SK-N-SH (cell line): ENCODE measurements around the gene MARCHF3. TPM values are rescaled to one million over a fixed set of nuclear protein-coding genes. Genes with fewer than 3 reads are reported as not detected.
A peak's percentile ranks its signal among the peaks of the same experiment; 100 is the strongest.

Source experiments
- CTCF ChIA-PET: fragments of 300-600, 350-600 bp; formaldehyde crosslinking; extraction: SDS; loops from one replicate; lab custom pipeline; 2021; lab: Yijun Ruan, JAX
- POLR2A ChIA-PET: fragments of 350-600 bp; sonication (Branson Sonifier 250); formaldehyde crosslinking; extraction: SDS; loops from one replicate; lab custom pipeline; 2020; ENCODE audit warnings: antibody characterized with exemption, inconsistent platforms; lab: Yijun Ruan, JAX
- DNase-seq: peaks from one replicate; pipeline ENCODE4 v3.0.0; 2012
- H2AFZ ChIP-seq: fragments of 200-600 bp; sonication (generic); 2 replicates; pipeline ENCODE4 v1.8.1; 2016; ENCODE audit warnings: antibody characterized with exemption, mild to moderate bottlenecking, low read depth
- H3F3A ChIP-seq: fragments of 200-600 bp; sonication (generic); replicated peaks from 2 replicates; pipeline ENCODE3; 2016; ENCODE audit warnings: antibody characterized with exemption, mild to moderate bottlenecking; ENCODE audit not compliant: insufficient read depth
- H3K27ac ChIP-seq, 2 experiments: fragments of 200-500 bp in 1 of 2; fragments of 200-600 bp in 1 of 2; sonication (Bioruptor generic) in 1 of 2; sonication (generic), shearing (Covaris generic) in 1 of 2; 2 replicates each; pipeline versions ENCODE4 v1.5.1 to v1.6.1; 2014 to 2016; ENCODE audit warnings: low read depth in 2 of 2, inconsistent platforms in 1 of 2, low read length in 1 of 2, mild to moderate bottlenecking in 1 of 2, mixed read lengths in 1 of 2
- H3K27me3 ChIP-seq: fragments of 200-600 bp; sonication (generic), shearing (Covaris generic); 2 replicates; pipeline ENCODE4 v1.6.1; 2016; ENCODE audit warnings: mixed run types; ENCODE audit not compliant: insufficient read depth
- H3K36me3 ChIP-seq, 2 experiments: fragments of 200-500 bp in 1 of 2; fragments of 200-600 bp in 1 of 2; sonication (Bioruptor generic) in 1 of 2; sonication (generic) in 1 of 2; replicated peaks in 1 of 2; 2 replicates each; pipeline versions ENCODE3 to v1.5.1; 2014 to 2016; ENCODE audit warnings: low read length in 1 of 2, mild to moderate bottlenecking in 1 of 2; ENCODE audit not compliant: insufficient read depth in 2 of 2, control insufficient read depth in 1 of 2
- H3K4me1 ChIP-seq, 2 experiments: fragments of 200-500 bp in 1 of 2; fragments of 200-600 bp in 1 of 2; sonication (Bioruptor generic) in 1 of 2; sonication (generic), shearing (Covaris generic) in 1 of 2; 2 replicates each; pipeline versions ENCODE4 v1.5.1 to v1.6.1; 2014 to 2016; ENCODE audit warnings: low read depth in 1 of 2, low read length in 1 of 2, mixed run types in 1 of 2; ENCODE audit not compliant: insufficient read depth in 2 of 2, control insufficient read depth in 1 of 2
- H3K4me2 ChIP-seq: fragments of 200-600 bp; sonication (generic), shearing (Covaris generic); 2 replicates; pipeline ENCODE4 v1.6.1; 2017; ENCODE audit warnings: mixed run types
- H3K4me3 ChIP-seq, 2 experiments: fragments of 200-500 bp in 1 of 2; fragments of 200-600 bp in 1 of 2; sonication (Bioruptor generic) in 1 of 2; sonication (generic), shearing (Covaris generic) in 1 of 2; 2 replicates each; pipeline versions ENCODE4 v1.5.1 to v1.8.1; 2014 to 2016; ENCODE audit warnings: low read depth in 2 of 2, inconsistent platforms in 1 of 2, low read length in 1 of 2, mild to moderate bottlenecking in 1 of 2, mixed read lengths in 1 of 2, moderate library complexity in 1 of 2
- H3K79me2 ChIP-seq: fragments of 200-600 bp; sonication (generic); 2 replicates; pipeline ENCODE4 v1.8.1; 2017; ENCODE audit warnings: mild to moderate bottlenecking; ENCODE audit not compliant: insufficient read depth
- H3K9ac ChIP-seq: fragments of 200-600 bp; sonication (generic); 2 replicates; pipeline ENCODE4 v1.6.1; 2017; ENCODE audit warnings: mixed run types
- H3K9me2 ChIP-seq: fragments of 200-600 bp; sonication (generic); 2 replicates; pipeline ENCODE4 v1.6.1; 2017; ENCODE audit warnings: mixed run types
- H3K9me3 ChIP-seq: fragments of 200-600 bp; sonication (generic); 2 replicates; pipeline ENCODE4 v1.6.1; 2017; ENCODE audit warnings: mixed run types, mild to moderate bottlenecking, moderate library complexity
- H4K20me1 ChIP-seq: fragments of 200-600 bp; sonication (generic); 2 replicates; pipeline ENCODE4 v1.6.1; 2017; ENCODE audit warnings: mild to moderate bottlenecking, mixed run types; ENCODE audit not compliant: insufficient read depth
- EP300 ChIP-seq, 2 experiments: IDR thresholded peaks; 2 replicates each; pipeline versions ENCODE4 v1.4.0 to v1.6.1; 2012; ENCODE audit warnings: borderline replicate concordance in 1 of 2, low read depth in 1 of 2, low read length in 1 of 2
- EZH2phosphoT487 ChIP-seq: fragments of 200-600 bp; sonication (generic); IDR thresholded peaks from 2 replicates; pipeline ENCODE4 v1.6.1; 2017; ENCODE audit warnings: low read depth, mixed run types, mild to moderate bottlenecking, antibody characterized with exemption, moderate library complexity, borderline replicate concordance
- FOSL2 ChIP-seq: IDR thresholded peaks from 2 replicates; pipeline ENCODE4 v1.4.0; 2012; ENCODE audit warnings: low read depth, mild to moderate bottlenecking, moderate library complexity, borderline replicate concordance
- FOXJ3 ChIP-seq: sonication (generic); formaldehyde crosslinking; IDR thresholded peaks from 2 replicates; pipeline ENCODE4 v1.5.1; 2020; ENCODE audit warnings: mild to moderate bottlenecking, missing genetic modification reagents
- FOXM1 ChIP-seq: IDR thresholded peaks from 2 replicates; pipeline ENCODE4 v1.4.0; 2012; ENCODE audit warnings: low read depth, mild to moderate bottlenecking
- GATA2 ChIP-seq: sonication (generic); formaldehyde crosslinking; IDR thresholded peaks from 2 replicates; pipeline ENCODE4 v1.5.0; 2020; ENCODE audit warnings: mild to moderate bottlenecking, missing genetic modification reagents
- MXI1 ChIP-seq: IDR thresholded peaks from 2 replicates; pipeline ENCODE4 v1.6.1; 2012; ENCODE audit warnings: mild to moderate bottlenecking, low read depth, low read length, improper control_type of control experiment
- NRF1 ChIP-seq: IDR thresholded peaks from 2 replicates; pipeline ENCODE4 v1.6.1; 2012; ENCODE audit warnings: low read depth, mild to moderate bottlenecking, low read length
- POLR2AphosphoS5 ChIP-seq: IDR thresholded peaks from 2 replicates; pipeline ENCODE4 v1.6.1; 2012; ENCODE audit warnings: low read depth, low read length
- RCOR1 ChIP-seq: fragments of 150-350 bp; IDR thresholded peaks from 2 replicates; pipeline ENCODE4 v1.6.1; 2017; ENCODE audit warnings: antibody characterized with exemption, low read length
- RXRA ChIP-seq: IDR thresholded peaks from 2 replicates; pipeline ENCODE4 v1.4.0; 2012; ENCODE audit warnings: low read depth, mild to moderate bottlenecking, borderline replicate concordance
- SIN3A ChIP-seq: IDR thresholded peaks from 2 replicates; pipeline ENCODE4 v1.6.1; 2012; ENCODE audit warnings: low read depth, mild to moderate bottlenecking, low read length, moderate library complexity, borderline replicate concordance
- TCF12 ChIP-seq: IDR thresholded peaks from 2 replicates; pipeline ENCODE4 v1.4.0; 2012
- YY1 ChIP-seq: IDR thresholded peaks from 2 replicates; pipeline ENCODE4 v1.4.0; 2012; ENCODE audit warnings: low read depth, mild to moderate bottlenecking
- WGBS: methylation state at CpG from one replicate; pipeline ENCODE4 v1.1.6; 2017; ENCODE audit warnings: low lambda C conversion rate; 5-methylcytosine and 5-hydroxymethylcytosine counted together
- polyA plus RNA-seq, 3 experiments: library from polyadenylated mRNA; depleted of rRNA; stranded (reverse); fragments of >200 nt; gene quantifications; 2 replicates each; pipeline ENCODE4 v1.2.3, GENCODE V29; 2012
- TF ChIP-seq, protein P1 (sequence below): IDR thresholded peaks from 2 replicates; pipeline ENCODE4 v1.6.1; 2012; ENCODE audit warnings: mild to moderate bottlenecking, low read depth, low read length, moderate library complexity
- TF ChIP-seq, protein P2 (sequence below): IDR thresholded peaks from 2 replicates; pipeline ENCODE4 v1.4.0; 2012; ENCODE audit warnings: low read depth, borderline replicate concordance
- TF ChIP-seq, protein P3 (sequence below): fragments of 150-350 bp; IDR thresholded peaks from 2 replicates; pipeline ENCODE4 v1.6.1; 2017; ENCODE audit warnings: antibody characterized with exemption, low read length, low read depth, borderline replicate concordance
- TF ChIP-seq, protein P4 (sequence below): IDR thresholded peaks from 2 replicates; pipeline ENCODE4 v1.4.0; 2012; ENCODE audit warnings: low read depth, borderline replicate concordance

The MARCHF3 gene
- polyA plus RNA-seq, 1 of the 3 experiments (the other 2 are of a cell fraction) = 21.5 TPM

DNA sequence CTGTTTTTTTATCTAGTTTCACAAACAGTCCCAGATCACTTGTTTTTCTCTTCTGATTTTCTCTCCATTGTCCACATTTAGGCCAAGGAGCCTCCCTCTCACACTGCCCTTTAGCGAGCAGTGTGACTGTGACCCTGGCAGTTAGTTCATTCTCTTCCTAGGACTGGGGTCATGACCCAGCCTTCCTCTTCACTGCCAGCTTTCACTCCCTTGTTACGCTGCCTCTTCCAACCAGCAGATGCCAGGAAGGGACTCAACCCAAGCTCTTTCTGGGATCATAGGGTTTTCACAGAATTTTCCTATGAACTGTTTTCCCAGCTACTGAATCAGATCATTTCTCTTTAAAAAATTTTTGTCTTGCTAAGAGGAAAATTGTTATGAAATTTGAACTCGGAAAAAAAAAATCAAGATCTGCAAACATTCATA, 182.5 kb downstream of the MARCHF3 start:
- H3K9me2 ChIP-seq = no peaks in the 10 kb centered on the region
- H3K4me3 ChIP-seq = no peak overlapping the region
- no peaks in the 10 kb centered on the region for H3K9me3 ChIP-seq
- DNase-seq = no peak
- no peak for TF ChIP-seq EP300 (IDR thresholded peaks at IDR 0.05; ENCODE audit: borderline replicate concordance in 1 of 2, low read depth in 1 of 2, low read length in 1 of 2)
- no peak for TF ChIP-seq GATA2 (CRISPR knock-in tag)
- no peak for TF ChIP-seq NRF1
- no peak for TF ChIP-seq SIN3A
- TF ChIP-seq FOXJ3 (CRISPR knock-in tag) = no peak
- no peak for TF ChIP-seq RXRA
- TF ChIP-seq RCOR1 = no peak
- no peak for TF ChIP-seq POLR2AphosphoS5
- TF ChIP-seq, protein P1, sequence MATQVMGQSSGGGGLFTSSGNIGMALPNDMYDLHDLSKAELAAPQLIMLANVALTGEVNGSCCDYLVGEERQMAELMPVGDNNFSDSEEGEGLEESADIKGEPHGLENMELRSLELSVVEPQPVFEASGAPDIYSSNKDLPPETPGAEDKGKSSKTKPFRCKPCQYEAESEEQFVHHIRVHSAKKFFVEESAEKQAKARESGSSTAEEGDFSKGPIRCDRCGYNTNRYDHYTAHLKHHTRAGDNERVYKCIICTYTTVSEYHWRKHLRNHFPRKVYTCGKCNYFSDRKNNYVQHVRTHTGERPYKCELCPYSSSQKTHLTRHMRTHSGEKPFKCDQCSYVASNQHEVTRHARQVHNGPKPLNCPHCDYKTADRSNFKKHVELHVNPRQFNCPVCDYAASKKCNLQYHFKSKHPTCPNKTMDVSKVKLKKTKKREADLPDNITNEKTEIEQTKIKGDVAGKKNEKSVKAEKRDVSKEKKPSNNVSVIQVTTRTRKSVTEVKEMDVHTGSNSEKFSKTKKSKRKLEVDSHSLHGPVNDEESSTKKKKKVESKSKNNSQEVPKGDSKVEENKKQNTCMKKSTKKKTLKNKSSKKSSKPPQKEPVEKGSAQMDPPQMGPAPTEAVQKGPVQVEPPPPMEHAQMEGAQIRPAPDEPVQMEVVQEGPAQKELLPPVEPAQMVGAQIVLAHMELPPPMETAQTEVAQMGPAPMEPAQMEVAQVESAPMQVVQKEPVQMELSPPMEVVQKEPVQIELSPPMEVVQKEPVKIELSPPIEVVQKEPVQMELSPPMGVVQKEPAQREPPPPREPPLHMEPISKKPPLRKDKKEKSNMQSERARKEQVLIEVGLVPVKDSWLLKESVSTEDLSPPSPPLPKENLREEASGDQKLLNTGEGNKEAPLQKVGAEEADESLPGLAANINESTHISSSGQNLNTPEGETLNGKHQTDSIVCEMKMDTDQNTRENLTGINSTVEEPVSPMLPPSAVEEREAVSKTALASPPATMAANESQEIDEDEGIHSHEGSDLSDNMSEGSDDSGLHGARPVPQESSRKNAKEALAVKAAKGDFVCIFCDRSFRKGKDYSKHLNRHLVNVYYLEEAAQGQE = no peak
- TF ChIP-seq, protein P2, sequence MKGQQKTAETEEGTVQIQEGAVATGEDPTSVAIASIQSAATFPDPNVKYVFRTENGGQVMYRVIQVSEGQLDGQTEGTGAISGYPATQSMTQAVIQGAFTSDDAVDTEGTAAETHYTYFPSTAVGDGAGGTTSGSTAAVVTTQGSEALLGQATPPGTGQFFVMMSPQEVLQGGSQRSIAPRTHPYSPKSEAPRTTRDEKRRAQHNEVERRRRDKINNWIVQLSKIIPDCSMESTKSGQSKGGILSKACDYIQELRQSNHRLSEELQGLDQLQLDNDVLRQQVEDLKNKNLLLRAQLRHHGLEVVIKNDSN = no peak
- no peak for TF ChIP-seq EZH2phosphoT487
- no peak for TF ChIP-seq FOXM1
- no peak for TF ChIP-seq MXI1
- TF ChIP-seq, protein P3, sequence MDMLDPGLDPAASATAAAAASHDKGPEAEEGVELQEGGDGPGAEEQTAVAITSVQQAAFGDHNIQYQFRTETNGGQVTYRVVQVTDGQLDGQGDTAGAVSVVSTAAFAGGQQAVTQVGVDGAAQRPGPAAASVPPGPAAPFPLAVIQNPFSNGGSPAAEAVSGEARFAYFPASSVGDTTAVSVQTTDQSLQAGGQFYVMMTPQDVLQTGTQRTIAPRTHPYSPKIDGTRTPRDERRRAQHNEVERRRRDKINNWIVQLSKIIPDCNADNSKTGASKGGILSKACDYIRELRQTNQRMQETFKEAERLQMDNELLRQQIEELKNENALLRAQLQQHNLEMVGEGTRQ = no peak
- no peak for TF ChIP-seq TCF12
- TF ChIP-seq YY1 = no peak
- TF ChIP-seq FOSL2 = no peak
- TF ChIP-seq, protein P4, sequence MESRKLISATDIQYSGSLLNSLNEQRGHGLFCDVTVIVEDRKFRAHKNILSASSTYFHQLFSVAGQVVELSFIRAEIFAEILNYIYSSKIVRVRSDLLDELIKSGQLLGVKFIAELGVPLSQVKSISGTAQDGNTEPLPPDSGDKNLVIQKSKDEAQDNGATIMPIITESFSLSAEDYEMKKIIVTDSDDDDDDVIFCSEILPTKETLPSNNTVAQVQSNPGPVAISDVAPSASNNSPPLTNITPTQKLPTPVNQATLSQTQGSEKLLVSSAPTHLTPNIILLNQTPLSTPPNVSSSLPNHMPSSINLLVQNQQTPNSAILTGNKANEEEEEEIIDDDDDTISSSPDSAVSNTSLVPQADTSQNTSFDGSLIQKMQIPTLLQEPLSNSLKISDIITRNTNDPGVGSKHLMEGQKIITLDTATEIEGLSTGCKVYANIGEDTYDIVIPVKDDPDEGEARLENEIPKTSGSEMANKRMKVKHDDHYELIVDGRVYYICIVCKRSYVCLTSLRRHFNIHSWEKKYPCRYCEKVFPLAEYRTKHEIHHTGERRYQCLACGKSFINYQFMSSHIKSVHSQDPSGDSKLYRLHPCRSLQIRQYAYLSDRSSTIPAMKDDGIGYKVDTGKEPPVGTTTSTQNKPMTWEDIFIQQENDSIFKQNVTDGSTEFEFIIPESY = no peak
- no peak overlapping the region for H3K4me2 ChIP-seq
- 95% methylated on average over 3 of the region's 3 CpGs for WGBS
- no peaks in the 10 kb centered on the region for H3K36me3 ChIP-seq
- no peaks in the 10 kb centered on the region for H3K27me3 ChIP-seq
- no peak overlapping the region for H2AFZ ChIP-seq
- H3K79me2 ChIP-seq = no peaks in the 10 kb centered on the region
- H3K9ac ChIP-seq = no peak overlapping the region
- peaks cover 0 to 22% of the 10 kb centered on the region in 2 experiments; a peak in 3 of 4 replicates for H3K4me1 ChIP-seq
- peak overlapping the region in 1 of 2 experiments; percentile 77; a peak in 1 of 4 replicates for H3K27ac ChIP-seq
- ChIA-PET CTCF (interaction anchor here (1.1 to 1.7 kb wide), 3 partner anchors 17 to 386 kb away, joined by 3 to 5 read pairs (median 5); no protein-coding TSS in a partner anchor), POLR2A (no interaction called here)
- no peaks in the 10 kb centered on the region for H4K20me1 ChIP-seq
- H3F3A ChIP-seq = no peaks in the 10 kb centered on the region
